A204.1 (cell line): ENCODE data around the gene PCDHA9.
"Not testable (repeated sequence)": the region's sequence is repeated elsewhere in the genome, so short reads cannot be mapped to it uniquely, and the experiment has no call there.

ENCODE experiments used
- FAIRE-seq: peaks from 2 replicates; lab custom pipeline; 2012; peaks lifted over from hg19 to GRCh38; lab: Jason Lieb, UNC

Gene PCDHA9

GRCh38 chr5:140834439-140835008 is 13.7 kb upstream of the PCDHA9 start:
- FAIRE-seq: not testable (repeated sequence)

- FAIRE-seq: no peak
These were observed 12.3 kb upstream of the PCDHA9 start for GRCh38 chr5:140835622-140836510.

- FAIRE-seq: no peak
These were observed 6.9 kb upstream of the PCDHA9 start, which contains the start of gene PCDHA8 for GRCh38 chr5:140840978-140841962. Gene PCDHA8, plus strand, starts transcription at chr5:140841187. Its CDS starts 135 bp downstream, at chr5:140841322.

- FAIRE-seq: no peak
These were observed 5.1 kb upstream of the PCDHA9 start for GRCh38 chr5:140842798-140843733.

- not testable (repeated sequence) for FAIRE-seq
These were observed 1.9 kb downstream of the PCDHA9 start for GRCh38 chr5:140849831-140850634.

GRCh38 chr5:140855772-140856674 is 7.8 kb downstream of the PCDHA9 start, which contains the start of gene PCDHA10:
Gene PCDHA10, plus strand, starts transcription at chr5:140855897. Its CDS starts 152 bp downstream, at chr5:140856049.
- peak; percentile 98 for FAIRE-seq

- FAIRE-seq: no peak
These were observed 9.2 kb downstream of the PCDHA9 start for GRCh38 chr5:140857177-140857986.

GRCh38 chr5:140857987-140858240 is 9.7 kb downstream of the PCDHA9 start:
- FAIRE-seq: no peak

- no peak for FAIRE-seq
These were observed 14.5 kb downstream of the PCDHA9 start for GRCh38 chr5:140862441-140863295.

- peak; percentile 97 for FAIRE-seq
These were observed 20.8 kb downstream of the PCDHA9 start, which contains the start of gene PCDHA11 for GRCh38 chr5:140868721-140869554. Gene PCDHA11, plus strand, starts transcription at chr5:140868957. Its CDS starts 147 bp downstream, at chr5:140869104.

- peak; percentile 75 for FAIRE-seq
These were observed 21.3 kb downstream of the PCDHA9 start for GRCh38 chr5:140869555-140869886.

GRCh38 chr5:140870221-140871201 is 22.3 kb downstream of the PCDHA9 start:
- FAIRE-seq: no peak

- peak; percentile 94 for FAIRE-seq
These were observed 27.2 kb downstream of the PCDHA9 start, which contains the start of gene PCDHA12 for GRCh38 chr5:140875085-140876065. Gene PCDHA12, plus strand, starts transcription at chr5:140875308. Its CDS starts 165 bp downstream, at chr5:140875473.
